ENCODE measurements around the gene CLIC4.
A peak's percentile ranks its signal among the peaks of the same experiment; 100 is the strongest.
"Not testable (repeated sequence)": the region's sequence is repeated elsewhere in the genome, so short reads cannot be mapped to it uniquely, and the experiment has no call there.

CLIC4 gene

GRCh38 chr1:24721533-24721932, 23.7 kb upstream of the CLIC4 start (continued):
- TF ChIP-seq, protein P1, sequence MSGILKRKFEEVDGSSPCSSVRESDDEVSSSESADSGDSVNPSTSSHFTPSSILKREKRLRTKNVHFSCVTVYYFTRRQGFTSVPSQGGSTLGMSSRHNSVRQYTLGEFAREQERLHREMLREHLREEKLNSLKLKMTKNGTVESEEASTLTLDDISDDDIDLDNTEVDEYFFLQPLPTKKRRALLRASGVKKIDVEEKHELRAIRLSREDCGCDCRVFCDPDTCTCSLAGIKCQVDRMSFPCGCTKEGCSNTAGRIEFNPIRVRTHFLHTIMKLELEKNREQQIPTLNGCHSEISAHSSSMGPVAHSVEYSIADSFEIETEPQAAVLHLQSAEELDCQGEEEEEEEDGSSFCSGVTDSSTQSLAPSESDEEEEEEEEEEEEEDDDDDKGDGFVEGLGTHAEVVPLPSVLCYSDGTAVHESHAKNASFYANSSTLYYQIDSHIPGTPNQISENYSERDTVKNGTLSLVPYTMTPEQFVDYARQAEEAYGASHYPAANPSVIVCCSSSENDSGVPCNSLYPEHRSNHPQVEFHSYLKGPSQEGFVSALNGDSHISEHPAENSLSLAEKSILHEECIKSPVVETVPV (CRISPR knock-in tag; IDR thresholded peaks at IDR 0.05), result no peak

GRCh38 chr1:24722073-24723035, 22.9 kb upstream of the CLIC4 start:
- ATAC-seq, result not testable (repeated sequence)

DNA sequence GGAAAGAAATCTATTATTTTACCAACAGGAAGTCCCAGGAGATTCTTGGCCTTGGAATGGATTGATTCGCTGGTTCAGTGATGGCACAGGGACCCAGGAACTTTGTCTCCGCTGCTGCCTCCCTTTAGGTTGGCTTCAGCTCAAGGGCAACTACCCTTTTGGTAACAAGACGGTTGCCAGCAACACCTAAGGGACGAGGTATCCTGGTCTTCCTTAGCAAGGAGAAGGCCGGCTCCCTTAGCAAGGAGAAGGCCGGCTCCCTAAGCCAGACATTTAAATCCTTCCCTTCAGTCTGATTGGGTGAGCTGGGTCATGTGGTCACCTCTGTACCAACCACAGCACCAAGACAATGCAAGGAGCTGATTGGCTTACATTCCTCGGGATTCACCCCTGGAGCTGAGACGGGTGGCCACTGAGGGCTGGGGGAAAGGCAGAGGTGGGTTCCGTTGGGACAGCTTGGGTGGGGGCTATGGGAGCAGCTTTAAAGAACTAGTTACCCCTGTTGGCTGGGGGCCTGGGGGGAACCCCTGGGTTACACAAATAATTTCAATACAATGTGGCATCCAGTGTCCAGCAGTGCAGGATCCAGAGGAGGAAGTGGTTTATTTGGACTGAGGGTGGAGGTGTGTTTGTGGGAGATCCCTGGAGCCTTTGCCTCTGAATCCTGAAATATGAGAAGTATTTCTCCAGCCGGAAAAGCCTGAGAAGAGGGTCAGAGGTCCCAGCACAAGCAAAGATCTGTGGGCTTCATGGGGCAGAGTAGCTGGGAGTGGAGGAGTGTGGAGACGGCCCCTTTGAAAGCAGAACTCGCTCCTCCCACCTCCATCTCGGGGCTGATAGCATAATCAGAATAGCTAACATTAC, 20.7 kb upstream of the CLIC4 start:
- ATAC-seq, result peak; percentile 38

GRCh38 chr1:24725209-24725651, 20.0 kb upstream of the CLIC4 start:
- no peak for TF ChIP-seq ZNF565 (CRISPR knock-in tag; conservative IDR thresholded peaks at IDR 0.05; ENCODE audit: low read depth)
- no peak for TF ChIP-seq PATZ1 (CRISPR knock-in tag; IDR thresholded peaks at IDR 0.05; ENCODE audit: borderline replicate concordance)
- TF ChIP-seq RARB (CRISPR knock-in tag; IDR thresholded peaks at IDR 0.05), result no peak
- TF ChIP-seq, protein P1 (CRISPR knock-in tag; IDR thresholded peaks at IDR 0.05), result no peak
- TF ChIP-seq PPARA (CRISPR knock-in tag; IDR thresholded peaks at IDR 0.05; ENCODE audit: borderline replicate concordance), result no peak
- no peak for TF ChIP-seq BACH2 (CRISPR knock-in tag; IDR thresholded peaks at IDR 0.05; ENCODE audit: borderline replicate concordance)
- no peak for TF ChIP-seq GLIS3 (CRISPR knock-in tag; IDR thresholded peaks at IDR 0.05)
- TF ChIP-seq, protein P2, sequence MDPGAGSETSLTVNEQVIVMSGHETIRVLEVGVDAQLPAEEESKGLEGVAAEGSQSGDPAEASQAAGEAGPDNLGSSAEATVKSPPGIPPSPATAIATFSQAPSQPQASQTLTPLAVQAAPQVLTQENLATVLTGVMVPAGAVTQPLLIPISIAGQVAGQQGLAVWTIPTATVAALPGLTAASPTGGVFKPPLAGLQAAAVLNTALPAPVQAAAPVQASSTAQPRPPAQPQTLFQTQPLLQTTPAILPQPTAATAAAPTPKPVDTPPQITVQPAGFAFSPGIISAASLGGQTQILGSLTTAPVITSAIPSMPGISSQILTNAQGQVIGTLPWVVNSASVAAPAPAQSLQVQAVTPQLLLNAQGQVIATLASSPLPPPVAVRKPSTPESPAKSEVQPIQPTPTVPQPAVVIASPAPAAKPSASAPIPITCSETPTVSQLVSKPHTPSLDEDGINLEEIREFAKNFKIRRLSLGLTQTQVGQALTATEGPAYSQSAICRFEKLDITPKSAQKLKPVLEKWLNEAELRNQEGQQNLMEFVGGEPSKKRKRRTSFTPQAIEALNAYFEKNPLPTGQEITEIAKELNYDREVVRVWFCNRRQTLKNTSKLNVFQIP (CRISPR knock-in tag; IDR thresholded peaks at IDR 0.05; ENCODE audit: borderline replicate concordance, low read depth), result no peak
- no peak for TF ChIP-seq TOX (CRISPR knock-in tag; IDR thresholded peaks at IDR 0.05; ENCODE audit: borderline replicate concordance)
- TF ChIP-seq CSDC2 (CRISPR knock-in tag; IDR thresholded peaks at IDR 0.05), result no peak
- no peak for TF ChIP-seq ZC3H10 (CRISPR knock-in tag; IDR thresholded peaks at IDR 0.05)
- no peak for TF ChIP-seq ISL1 (CRISPR knock-in tag; IDR thresholded peaks at IDR 0.05)
- no peak for TF ChIP-seq SNAI2 (CRISPR knock-in tag; IDR thresholded peaks at IDR 0.05)
- TF ChIP-seq ZFP3 (CRISPR knock-in tag; IDR thresholded peaks at IDR 0.05), result no peak
- TF ChIP-seq, protein P3, sequence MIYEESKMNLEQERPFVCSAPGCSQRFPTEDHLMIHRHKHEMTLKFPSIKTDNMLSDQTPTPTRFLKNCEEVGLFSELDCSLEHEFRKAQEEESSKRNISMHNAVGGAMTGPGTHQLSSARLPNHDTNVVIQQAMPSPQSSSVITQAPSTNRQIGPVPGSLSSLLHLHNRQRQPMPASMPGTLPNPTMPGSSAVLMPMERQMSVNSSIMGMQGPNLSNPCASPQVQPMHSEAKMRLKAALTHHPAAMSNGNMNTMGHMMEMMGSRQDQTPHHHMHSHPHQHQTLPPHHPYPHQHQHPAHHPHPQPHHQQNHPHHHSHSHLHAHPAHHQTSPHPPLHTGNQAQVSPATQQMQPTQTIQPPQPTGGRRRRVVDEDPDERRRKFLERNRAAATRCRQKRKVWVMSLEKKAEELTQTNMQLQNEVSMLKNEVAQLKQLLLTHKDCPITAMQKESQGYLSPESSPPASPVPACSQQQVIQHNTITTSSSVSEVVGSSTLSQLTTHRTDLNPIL (CRISPR knock-in tag; IDR thresholded peaks at IDR 0.05; ENCODE audit: low read depth), result no peak
- TF ChIP-seq ESRRG (CRISPR knock-in tag; IDR thresholded peaks at IDR 0.05), result no peak
- no peak for TF ChIP-seq ZFP30 (CRISPR knock-in tag; IDR thresholded peaks at IDR 0.05)
- no peak for TF ChIP-seq ZNF8 (CRISPR knock-in tag; IDR thresholded peaks at IDR 0.05)
- no peak for ATAC-seq

More for the DNA sequence above, 20.7 kb upstream of the CLIC4 start:
- TF ChIP-seq GLIS3 (CRISPR knock-in tag; IDR thresholded peaks at IDR 0.05) (no peak), TOX (CRISPR knock-in tag; IDR thresholded peaks at IDR 0.05; ENCODE audit: borderline replicate concordance) (no peak), ZNF70 (CRISPR knock-in tag; IDR thresholded peaks at IDR 0.05) (no peak)
